GM18511 (cell line): ENCODE data around the gene TRABD.

ENCODE experiments used
- ATAC-seq: cut with Tn5 transposase; IDR thresholded peaks from one replicate; pipeline ENCODE4 v1.9.1; 2021; ENCODE audit warnings: mild to moderate bottlenecking, moderate library complexity; ENCODE audit not compliant: unreplicated experiment

The TRABD gene

GRCh38 chr22:50173311-50173982 lies 12.3 kb upstream of the TRABD start:
- no peak for ATAC-seq

- no peak for ATAC-seq
These were observed 11.7 kb upstream of the TRABD start for GRCh38 chr22:50173983-50174355.

- ATAC-seq = no peak
These were observed 11.1 kb upstream of the TRABD start for GRCh38 chr22:50174382-50175190.

- ATAC-seq = no peak
These were observed 10.6 kb upstream of the TRABD start for GRCh38 chr22:50175191-50175461.

GRCh38 chr22:50175921-50176849 lies 9.5 kb upstream of the TRABD start:
- ATAC-seq = no peak

- ATAC-seq = no peak
These were observed 8.7 kb upstream of the TRABD start for GRCh38 chr22:50176850-50177536.

GRCh38 chr22:50177537-50178470 lies 7.9 kb upstream of the TRABD start:
- no peak for ATAC-seq

- ATAC-seq = no peak
These were observed 7.2 kb upstream of the TRABD start for GRCh38 chr22:50178471-50178864.

GRCh38 chr22:50178871-50179869 lies 6.5 kb upstream of the TRABD start:
- no peak for ATAC-seq

GRCh38 chr22:50179937-50180726 lies 5.6 kb upstream of the TRABD start:
- ATAC-seq = no peak

- ATAC-seq = no peak
These were observed 4.8 kb upstream of the TRABD start for GRCh38 chr22:50180727-50181521.

GRCh38 chr22:50182176-50183081 lies 3.3 kb upstream of the TRABD start:
- ATAC-seq = no peak

GRCh38 chr22:50183141-50183971 lies 2.4 kb upstream of the TRABD start:
- no peak for ATAC-seq

- no peak for ATAC-seq
These were observed 1.5 kb upstream of the TRABD start for GRCh38 chr22:50184004-50184901.
